ENCODE results near the gene NSMCE3.

GRCh38 chr15:29308299-29308698 lies 38.7 kb upstream of the NSMCE3 start:
- TF ChIP-seq CTCF (conservative IDR thresholded peaks at IDR 0.05; ENCODE audit: low read depth, low read length) (no peak), EZH2 (IDR thresholded peaks at IDR 0.05; ENCODE audit: low read length, unreplicated experiment) (no peak), EZH2phosphoT487 (IDR thresholded peaks at IDR 0.05; ENCODE audit: borderline replicate concordance, low read length) (no peak)
